H1 (cell line): ENCODE measurements around the gene SLC4A11. TPM values are rescaled to one million over a fixed set of nuclear protein-coding genes. Genes with fewer than 3 reads are reported as not detected.

Source experiments
- GTF2F1 ChIP-seq: IDR thresholded peaks from 2 replicates; pipeline ENCODE4 v1.6.1; 2012; ENCODE audit warnings: low read depth, low read length, improper control_type of control experiment, borderline replicate concordance
- HDAC2 ChIP-seq, 2 experiments: fragments of 300-600 bp in 1 of 2; sonication (generic) in 1 of 2; IDR thresholded peaks; 2 replicates each; pipeline ENCODE4 v1.6.1; 2011 to 2012; ENCODE audit warnings: low read depth in 2 of 2, low read length in 2 of 2, mild to moderate bottlenecking in 2 of 2, moderate library complexity in 2 of 2, borderline replicate concordance in 1 of 2, inconsistent platforms in 1 of 2
- HDAC6 ChIP-seq: IDR thresholded peaks from one replicate; pipeline ENCODE4 v1.7.1; 2012; ENCODE audit warnings: low read depth, mild to moderate bottlenecking, inconsistent platforms, low read length, moderate library complexity
- NANOG ChIP-seq: IDR thresholded peaks from 2 replicates; pipeline ENCODE4 v1.6.1; 2011; ENCODE audit warnings: low read length, low read depth, mild to moderate bottlenecking, inconsistent platforms; ENCODE audit not compliant: insufficient read depth, poor library complexity, severe bottlenecking
- NRF1 ChIP-seq: IDR thresholded peaks from 2 replicates; pipeline ENCODE4 v1.6.1; 2011; ENCODE audit warnings: mild to moderate bottlenecking, low read depth, low read length, improper control_type of control experiment
- SIX5 ChIP-seq: IDR thresholded peaks from 2 replicates; pipeline ENCODE4 v1.6.1; 2011; ENCODE audit warnings: mild to moderate bottlenecking, low read depth, low read length
- USF2 ChIP-seq: IDR thresholded peaks from 2 replicates; pipeline ENCODE4 v1.6.1; 2011; ENCODE audit warnings: low read length, improper control_type of control experiment
- YY1 ChIP-seq: IDR thresholded peaks from 2 replicates; pipeline ENCODE4 v1.6.1; 2011; ENCODE audit warnings: low read depth, mild to moderate bottlenecking, low read length
- polyA plus RNA-seq, 7 experiments: library from polyadenylated mRNA; depleted of rRNA in 3 of 7; stranded (reverse) in 5 of 7; unstranded in 2 of 7; fragments of >200 nt in 5 of 7; fragments of 200-250 nt in 2 of 7; gene quantifications; 1 replicate in 5 of 7; 2 replicates in 1 of 7; 4 replicates in 1 of 7; pipeline versions ENCODE4 v1.2.1 to v1.2.3, GENCODE V29; 2011 to 2013; ENCODE audit warnings: missing spikeins in 2 of 7, mixed read lengths in 2 of 7
- total RNA-seq: library from RNA; stranded (reverse); fragmentation: NEBNext Ultra II Directional; extraction: Animal tissue kit (Norgen Biotek cat#: 25700); gene quantifications from 2 replicates; pipeline ENCODE4 v1.2.1, GENCODE V29; 2021

Gene SLC4A11
- total and polyA plus RNA-seq, 2 of the 8 experiments (the other 6 are each of a cell fraction or from before 2014, with no cell fraction given), result 11.9 to 32.3 TPM

- TF ChIP-seq GTF2F1 (no peak), USF2 (no peak), HDAC6 (no peak), NANOG (no peak), NRF1 (no peak), SIX5 (no peak), HDAC2 (IDR thresholded peaks at IDR 0.05; ENCODE audit: borderline replicate concordance in 1 of 2, low read depth in 2 of 2, low read length in 2 of 2) (no peak), YY1 (no peak)
These were observed 38.9 kb upstream of the SLC4A11 start (continued) for GRCh38 chr20:3277686-3278465.
